ENCODE measurements around the gene IL9R. TPM values are rescaled to one million over a fixed set of nuclear protein-coding genes. Genes with fewer than 3 reads are reported as not detected.
"Not testable (repeated sequence)": the region's sequence is repeated elsewhere in the genome, so short reads cannot be mapped to it uniquely, and the experiment has no call there.

IL9R gene
- total and polyA plus RNA-seq, 2 experiments from 2014 or later = 0.31 to 0.39 TPM

GRCh38 chrX:155985208-155985607 is 12.3 kb upstream of the IL9R start:
- Histone ChIP-seq H3K4me2 (no peak overlapping the region), H3K9me2 (ENCODE audit: insufficient read depth) (0 out of 2 replicates have a peak, but pooled peaks cover 5% of the 10 kb centered on the region), H3F3A (replicated peaks; ENCODE audit: low read depth) (no peaks in the 10 kb centered on the region), H4K20me1 (replicated peaks; ENCODE audit: insufficient read depth) (no peaks in the 10 kb centered on the region), H3K4me1 (ENCODE audit: insufficient read depth) (no peaks in the 10 kb centered on the region), H3K27me3 (ENCODE audit: insufficient read depth) (no peaks in the 10 kb centered on the region), H3K36me3 (ENCODE audit: insufficient read depth) (no peaks in the 10 kb centered on the region; the same call in 1 of the 2 replicates), H2AFZ (no peak overlapping the region), H3K4me3 (no peak overlapping the region), H3K27ac (ENCODE audit: low read depth) (no peak overlapping the region), H3K79me2 (replicated peaks; ENCODE audit: insufficient read depth) (no peaks in the 10 kb centered on the region)
- no peak for TF ChIP-seq ZNF331 (CRISPR knock-in tag; IDR thresholded peaks at IDR 0.05; ENCODE audit: low read depth)
- no peak for TF ChIP-seq NANOG (IDR thresholded peaks at IDR 0.05; ENCODE audit: borderline replicate concordance)
- TF ChIP-seq POLR2AphosphoS5 (IDR thresholded peaks at IDR 0.05; ENCODE audit: low read depth) = no peak
- TF ChIP-seq ZNF462 (CRISPR knock-in tag; IDR thresholded peaks at IDR 0.05) = no peak
- TF ChIP-seq STAT1 (IDR thresholded peaks at IDR 0.05; ENCODE audit: unreplicated experiment) = no peak
- TF ChIP-seq EZH2phosphoT487 (IDR thresholded peaks at IDR 0.05; ENCODE audit: unreplicated experiment) = no peak
- no peak for TF ChIP-seq REST (IDR thresholded peaks at IDR 0.05; ENCODE audit: unreplicated experiment)
- TF ChIP-seq CREB1 (CRISPR knock-in tag; IDR thresholded peaks at IDR 0.05; ENCODE audit: low read depth) = no peak
- Mint-ChIP-seq H3K27me3 (ENCODE audit: insufficient read depth, low read depth, poor library complexity) (peaks cover 2% of the 10 kb centered on the region), H3K4me3 (no peak overlapping the region), H3K27ac (no peak overlapping the region), H3K4me1 (no peaks in the 10 kb centered on the region), H3K36me3 (ENCODE audit: low read depth) (peaks cover 22% of the 10 kb centered on the region), H3K9me3 (peaks cover 9% of the 10 kb centered on the region)
- no peak for ATAC-seq
- no peak for DNase-seq (ENCODE audit: low spot score)

GRCh38 chrX:155986995-155987394 is 10.5 kb upstream of the IL9R start:
- H3K4me3 ChIP-seq = not testable (repeated sequence)

More at GRCh38 chrX:155986995-155987394, 10.5 kb upstream of the IL9R start:
- H3K27ac Mint-ChIP-seq; H2AFZ ChIP-seq; H3K27ac ChIP-seq (ENCODE audit: low read depth); H3K4me3 Mint-ChIP-seq; H3K4me2 ChIP-seq; H3K36me3 ChIP-seq (ENCODE audit: insufficient read depth); H3K27me3 ChIP-seq (ENCODE audit: insufficient read depth); ATAC-seq; H3K79me2 ChIP-seq (replicated peaks; ENCODE audit: insufficient read depth); DNase-seq (ENCODE audit: low spot score); H3K4me1 Mint-ChIP-seq; H3K4me1 ChIP-seq (ENCODE audit: insufficient read depth); H3K9me2 ChIP-seq (ENCODE audit: insufficient read depth); H3K9me3 Mint-ChIP-seq; H3F3A ChIP-seq (replicated peaks; ENCODE audit: low read depth); H3K27me3 Mint-ChIP-seq (ENCODE audit: insufficient read depth, low read depth, poor library complexity); H4K20me1 ChIP-seq (replicated peaks; ENCODE audit: insufficient read depth): not testable (repeated sequence)
- peaks cover 26% of the 10 kb centered on the region for H3K36me3 Mint-ChIP-seq (ENCODE audit: low read depth)

All from GM23338 (cell line).